Fibroblast of skin of left quadriceps (primary cell): ENCODE data around the gene EXOC4.
A peak's percentile ranks its signal among the peaks of the same experiment; 100 is the strongest.

Source experiments
- DNase-seq, 2 experiments: peaks; one replicate each; pipeline ENCODE4 v3.0.0-alpha.2; 2013; ENCODE audit warnings: low read depth in 2 of 2

EXOC4 gene

DNA sequence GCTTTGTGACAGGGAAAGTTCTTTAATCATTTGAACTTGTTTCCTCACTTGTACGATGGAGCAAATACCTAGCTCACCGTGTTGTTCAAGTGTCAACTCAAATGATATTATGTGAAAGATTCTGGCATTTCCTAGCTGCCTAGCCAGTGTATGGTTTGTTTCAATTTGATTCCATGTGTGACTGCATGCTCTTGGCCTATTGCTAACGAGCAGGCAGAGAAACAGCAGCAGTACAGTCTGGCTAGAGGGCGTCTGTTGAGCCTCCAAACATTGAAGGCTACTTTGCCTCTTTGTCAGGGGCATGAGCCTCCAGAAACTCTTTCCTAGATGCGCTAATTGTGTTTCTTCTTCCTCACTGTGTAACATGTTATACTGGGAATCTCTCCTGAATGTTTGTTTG, 417.4 kb downstream of the EXOC4 start:
- DNase-seq, result no peak

GRCh38 chr7:133672866-133673265, 420.0 kb downstream of the EXOC4 start:
- DNase-seq, result no peak

GRCh38 chr7:133674079-133674763, 421.3 kb downstream of the EXOC4 start:
- no peak for DNase-seq

GRCh38 chr7:133675510-133676218, 422.8 kb downstream of the EXOC4 start:
- no peak for DNase-seq

DNA sequence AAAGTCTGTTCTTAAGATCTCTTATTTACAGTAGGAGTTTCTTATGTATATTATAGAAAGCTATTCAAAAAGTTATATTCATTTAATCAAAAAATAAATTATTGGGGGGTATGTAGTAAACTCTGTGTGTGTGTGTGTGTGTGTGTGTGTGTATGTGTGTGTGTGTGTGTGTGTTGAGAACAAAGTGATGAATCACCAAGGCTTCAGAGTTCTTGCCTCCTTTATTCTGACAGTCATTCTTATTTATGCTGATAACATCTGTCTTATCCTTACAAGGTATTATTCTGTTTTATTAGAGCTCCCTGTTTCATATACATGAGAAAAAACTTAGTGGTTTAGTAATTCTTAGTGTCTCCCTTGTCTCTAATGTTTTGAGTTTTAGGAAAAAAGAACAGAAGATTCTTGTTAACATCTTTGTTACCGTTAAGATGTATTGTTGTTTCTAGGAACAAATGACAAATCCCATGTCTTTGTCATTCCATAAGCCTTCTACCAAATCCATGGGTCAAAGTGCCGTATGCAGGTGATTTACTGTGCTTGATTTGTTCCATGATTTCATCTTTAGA, 424.0 kb downstream of the EXOC4 start:
- no peak for DNase-seq

- no peak for DNase-seq
These were observed 425.4 kb downstream of the EXOC4 start for GRCh38 chr7:133678137-133678814.

GRCh38 chr7:133679977-133680376, 427.1 kb downstream of the EXOC4 start:
- DNase-seq, result no peak

GRCh38 chr7:133681529-133681928, 428.7 kb downstream of the EXOC4 start:
- no peak for DNase-seq

GRCh38 chr7:133682364-133683181, 429.7 kb downstream of the EXOC4 start:
- DNase-seq, result no peak

GRCh38 chr7:133683182-133683454, 430.2 kb downstream of the EXOC4 start:
- DNase-seq, result no peak

GRCh38 chr7:133688483-133689239, 435.8 kb downstream of the EXOC4 start:
- peak; percentile 84 to 89 for DNase-seq

DNA sequence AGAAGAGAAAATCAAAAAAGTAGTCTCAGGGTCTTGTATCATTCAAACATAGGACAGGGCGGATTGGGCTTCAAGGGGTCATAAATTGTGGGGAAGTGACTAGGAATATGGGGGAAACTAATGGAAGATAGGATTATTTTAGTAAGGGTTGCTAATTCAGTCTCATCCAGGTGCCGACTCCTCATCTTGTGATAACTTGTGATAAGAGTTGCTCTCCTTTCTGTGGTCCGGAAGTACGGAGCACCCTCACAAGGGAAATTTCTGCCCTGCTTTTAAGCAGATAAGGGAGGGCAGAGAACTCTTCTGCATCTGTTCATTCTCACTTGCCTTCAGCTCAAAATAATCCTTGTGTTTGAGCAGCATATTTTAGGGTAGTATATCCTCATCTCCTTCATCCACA, 437.9 kb downstream of the EXOC4 start:
- no peak for DNase-seq

GRCh38 chr7:133691727-133692610, 439.1 kb downstream of the EXOC4 start:
- DNase-seq, result peak; percentile 50 to 60

DNA sequence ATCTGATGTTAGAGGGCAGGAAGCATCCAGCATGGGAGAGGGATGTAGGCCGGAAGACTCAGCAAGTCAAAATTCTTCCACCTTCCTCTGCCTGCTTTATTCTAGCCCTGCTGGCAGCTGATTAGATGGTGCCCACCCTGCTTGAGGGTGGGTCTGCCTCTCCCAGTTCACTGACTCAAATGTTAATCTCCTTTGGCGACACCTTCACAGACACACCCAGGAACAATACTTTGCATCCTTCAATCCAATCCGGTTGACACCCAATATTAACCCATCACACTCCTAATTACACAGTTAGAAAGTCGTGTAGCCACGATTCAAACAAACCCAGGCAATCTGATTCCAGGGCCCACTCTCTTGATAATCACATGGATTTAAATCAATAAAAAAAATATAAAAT, 440.4 kb downstream of the EXOC4 start:
- DNase-seq, result no peak

DNA sequence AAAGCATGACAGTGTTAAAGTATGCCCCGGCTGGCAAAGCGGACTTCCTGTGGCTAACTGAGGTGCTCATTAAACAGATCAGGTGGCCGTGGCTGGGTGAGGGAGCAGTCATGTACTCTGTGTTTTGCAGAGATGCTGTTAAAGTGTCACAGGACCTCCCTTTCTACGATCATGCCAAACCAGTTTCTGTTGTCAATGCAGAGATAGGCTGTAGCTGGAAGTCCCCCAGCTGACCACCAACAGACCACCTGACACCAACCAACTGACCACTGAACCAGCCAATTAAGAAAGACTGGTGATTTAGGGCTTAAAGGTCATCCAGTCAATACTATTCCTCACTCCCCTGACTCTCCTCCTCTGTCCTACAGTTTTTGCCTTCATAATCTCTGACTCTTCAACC, 443.2 kb downstream of the EXOC4 start:
- DNase-seq, result no peak

DNA sequence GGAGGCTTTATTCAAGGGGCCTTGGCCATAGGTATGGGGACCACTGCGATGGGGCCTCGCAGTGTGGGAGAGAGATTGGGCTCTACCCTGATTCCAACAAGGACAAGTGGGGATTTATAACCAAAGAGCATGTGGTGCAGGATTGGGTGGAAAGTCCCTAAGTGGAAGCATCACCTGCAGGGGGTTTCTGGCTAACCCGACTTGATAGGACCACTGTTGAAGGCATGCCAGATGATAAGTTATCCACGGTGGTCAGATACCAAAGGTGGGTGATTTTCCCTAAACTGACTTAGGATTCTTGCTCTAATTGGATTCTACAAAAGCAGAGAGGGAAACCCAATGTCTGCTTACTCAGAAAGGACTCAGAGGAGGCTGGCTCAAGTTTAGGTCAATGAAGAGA, 444.7 kb downstream of the EXOC4 start:
- DNase-seq, result no peak

- DNase-seq, result no peak
These were observed 445.2 kb downstream of the EXOC4 start for GRCh38 chr7:133698127-133698526.

DNA sequence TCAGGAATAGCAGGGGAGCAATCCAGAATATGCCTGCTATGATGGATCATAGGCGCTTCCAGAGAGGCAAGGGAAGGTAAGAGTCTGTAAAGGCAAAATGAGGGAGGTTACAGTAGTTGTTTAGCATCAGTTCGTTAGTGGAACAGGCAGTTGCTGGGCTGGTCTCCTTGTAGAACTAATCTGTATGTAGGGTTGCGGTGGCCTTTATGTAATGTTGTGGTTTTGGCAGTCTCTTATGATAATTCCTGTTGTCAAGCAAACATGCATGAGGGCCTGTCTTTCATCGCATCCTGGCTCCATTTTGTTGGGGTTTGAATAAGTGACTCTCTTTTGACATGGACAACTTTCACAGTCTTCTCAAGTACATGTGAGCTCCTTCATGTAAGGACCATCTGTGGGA, 446.5 kb downstream of the EXOC4 start:
- no peak for DNase-seq

GRCh38 chr7:133702078-133702477, 449.2 kb downstream of the EXOC4 start:
- DNase-seq, result no peak

DNA sequence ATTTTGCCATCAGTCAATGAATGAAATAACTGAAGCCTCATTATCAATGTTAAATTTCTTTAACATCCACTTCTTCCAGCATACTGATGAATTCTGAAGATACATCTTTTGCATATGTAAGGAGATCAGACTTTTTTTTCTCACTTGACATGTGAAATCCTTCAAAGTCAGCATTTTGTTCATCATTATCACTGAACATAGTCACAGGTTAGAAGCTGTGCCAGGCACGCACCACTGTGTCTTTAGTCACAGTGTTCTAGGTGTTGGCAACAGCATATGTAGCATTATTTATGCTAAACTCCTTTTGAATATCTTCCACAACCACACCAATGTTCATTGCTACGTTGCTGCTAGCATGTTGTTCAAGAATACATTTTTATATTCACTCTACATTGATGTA, 450.1 kb downstream of the EXOC4 start:
- DNase-seq, result no peak
